H1 (cell line): Measurements from ENCODE around the gene PSMB5. TPM values are rescaled to one million over a fixed set of nuclear protein-coding genes. Genes with fewer than 3 reads are reported as not detected.

Experiments
- CTCF ChIA-PET: fragments of 300-600 bp; sonication (Branson Sonifier 250); formaldehyde crosslinking; loops from one replicate; lab custom pipeline; 2021; ENCODE audit not compliant: partially characterized antibody; lab: Charles Lee
- POLR2A ChIA-PET: fragments of 300-600 bp; sonication (Branson Sonifier 250); formaldehyde crosslinking; loops from one replicate; lab custom pipeline; 2021; ENCODE audit warnings: inconsistent platforms; ENCODE audit not compliant: partially characterized antibody; lab: Charles Lee
- DNase-seq, 2 experiments: peaks; one replicate each; pipeline versions ENCODE4 v3.0.0 to v3.0.0-alpha.2; 2010 to 2022; ENCODE audit warnings: low spot score in 2 of 2, low read depth in 1 of 2, mixed read lengths in 1 of 2
- FAIRE-seq: peaks from 2 replicates; lab custom pipeline; 2011; peaks lifted over from hg19 to GRCh38; lab: Jason Lieb, UNC
- H2AFZ ChIP-seq: 2 replicates; pipeline ENCODE4 v1.8.1; 2012; ENCODE audit warnings: low read length, inconsistent platforms
- H2AK5ac ChIP-seq: 2 replicates; pipeline ENCODE4 v1.6.1; 2013; ENCODE audit warnings: low read depth, low read length
- H2BK120ac ChIP-seq: replicated peaks from 2 replicates; pipeline ENCODE3; 2013; ENCODE audit warnings: low read depth, low read length, inconsistent platforms
- H2BK12ac ChIP-seq: 2 replicates; pipeline ENCODE4 v1.6.1; 2013; ENCODE audit warnings: low read depth, low read length
- H2BK15ac ChIP-seq: 2 replicates; pipeline ENCODE4 v1.6.1; 2013; ENCODE audit warnings: low read length
- H2BK20ac ChIP-seq: 2 replicates; pipeline ENCODE4 v1.6.1; 2013; ENCODE audit warnings: low read length
- H2BK5ac ChIP-seq: 2 replicates; pipeline ENCODE4 v1.6.1; 2013; ENCODE audit warnings: low read depth, low read length
- H3K14ac ChIP-seq: 2 replicates; pipeline ENCODE4 v1.6.1; 2013; ENCODE audit warnings: inconsistent platforms; ENCODE audit not compliant: insufficient read length
- H3K18ac ChIP-seq: 2 replicates; pipeline ENCODE4 v1.6.1; 2013; ENCODE audit warnings: low read length; ENCODE audit errors: extremely low read depth
- H3K23ac ChIP-seq: 2 replicates; pipeline ENCODE4 v1.6.1; 2013; ENCODE audit warnings: inconsistent platforms; ENCODE audit not compliant: insufficient read length
- H3K23me2 ChIP-seq: 2 replicates; pipeline ENCODE4 v1.6.1; 2013; ENCODE audit warnings: low read depth, low read length
- H3K27ac ChIP-seq: 2 replicates; pipeline ENCODE4 v1.6.1; 2011; ENCODE audit warnings: low read depth, low read length, inconsistent platforms
- H3K27me3 ChIP-seq, 4 experiments: replicated peaks in 1 of 4; 1 replicate in 1 of 4; 2 replicates in 3 of 4; pipeline versions ENCODE4 v1.6.1 to v1.8.1; 2011 to 2013; ENCODE audit warnings: low read length in 3 of 4, mild to moderate bottlenecking in 3 of 4, inconsistent platforms in 2 of 4, mixed read lengths in 2 of 4, moderate library complexity in 1 of 4; ENCODE audit not compliant: control insufficient read depth in 3 of 4, insufficient read depth in 3 of 4; ENCODE audit errors: extremely low read depth in 1 of 4
- H3K36me3 ChIP-seq, 4 experiments: 2 replicates each; pipeline versions ENCODE4 v1.6.1 to v1.8.1; 2011 to 2013; ENCODE audit warnings: mild to moderate bottlenecking in 4 of 4, low read length in 3 of 4, moderate library complexity in 2 of 4, control low read depth in 1 of 4, inconsistent platforms in 1 of 4; ENCODE audit not compliant: insufficient read depth in 4 of 4, control insufficient read depth in 2 of 4
- H3K4ac ChIP-seq: replicated peaks from 2 replicates; pipeline ENCODE3; 2013; ENCODE audit warnings: low read length, low read depth, mixed read lengths, inconsistent platforms; ENCODE audit not compliant: insufficient read length
- H3K4me1 ChIP-seq, 4 experiments: replicated peaks in 1 of 4; 1 replicate in 1 of 4; 2 replicates in 3 of 4; pipeline versions ENCODE4 v1.6.1 to v1.8.1; 2011 to 2013; ENCODE audit warnings: low read length in 3 of 4, inconsistent platforms in 2 of 4, mixed read lengths in 1 of 4; ENCODE audit not compliant: insufficient read depth in 4 of 4, control insufficient read depth in 3 of 4
- H3K4me2 ChIP-seq, 2 experiments: 2 replicates each; pipeline versions ENCODE4 v1.6.1 to v1.8.1; 2011 to 2013; ENCODE audit warnings: low read depth in 2 of 2, low read length in 2 of 2, control low read depth in 1 of 2, inconsistent platforms in 1 of 2, mild to moderate bottlenecking in 1 of 2; ENCODE audit not compliant: insufficient read depth in 1 of 2
- H3K4me3 ChIP-seq, 4 experiments: fragments of 200-600, 300-600 bp in 1 of 4; sonication (generic), shearing (Covaris generic), sonication (Bioruptor Twin) in 1 of 4; 2 replicates each; pipeline versions ENCODE4 v1.5.1 to v1.8.1; 2011 to 2016; ENCODE audit warnings: low read length in 4 of 4, low read depth in 3 of 4, control low read depth in 2 of 4, inconsistent platforms in 2 of 4, mild to moderate bottlenecking in 2 of 4, mixed read lengths in 1 of 4, moderate library complexity in 1 of 4; ENCODE audit not compliant: insufficient read depth in 2 of 4; ENCODE audit errors: extremely low read depth in 1 of 4
- H3K56ac ChIP-seq: replicated peaks from 2 replicates; pipeline ENCODE3; 2013; ENCODE audit warnings: low read depth, mild to moderate bottlenecking, mixed read lengths, low read length, inconsistent platforms; ENCODE audit not compliant: insufficient read length
- H3K79me1 ChIP-seq: 2 replicates; pipeline ENCODE4 v1.6.1; 2013; ENCODE audit warnings: low read depth, low read length, control low read depth
- H3K79me2 ChIP-seq, 2 experiments: 2 replicates each; pipeline versions ENCODE4 v1.6.1 to v1.8.1; 2012 to 2013; ENCODE audit warnings: low read length in 2 of 2, mild to moderate bottlenecking in 2 of 2, inconsistent platforms in 1 of 2; ENCODE audit not compliant: insufficient read depth in 2 of 2, control insufficient read depth in 1 of 2
- H3K9ac ChIP-seq, 4 experiments: replicated peaks in 1 of 4; 1 replicate in 1 of 4; 2 replicates in 3 of 4; pipeline versions ENCODE4 v1.6.1 to v1.8.1; 2011 to 2013; ENCODE audit warnings: low read depth in 3 of 4, low read length in 3 of 4, control low read depth in 2 of 4, mild to moderate bottlenecking in 2 of 4, moderate library complexity in 2 of 4, inconsistent platforms in 1 of 4; ENCODE audit errors: extremely low read depth in 1 of 4
- H3K9me3 ChIP-seq, 2 experiments: 2 replicates each; pipeline versions ENCODE4 v1.6.1 to v1.8.1; 2012 to 2013; ENCODE audit warnings: mild to moderate bottlenecking in 2 of 2, moderate library complexity in 2 of 2, control low read depth in 1 of 2, inconsistent platforms in 1 of 2, low read depth in 1 of 2, low read length in 1 of 2, mixed read lengths in 1 of 2; ENCODE audit not compliant: insufficient read depth in 2 of 2
- H4K20me1 ChIP-seq, 2 experiments: replicated peaks in 1 of 2; 2 replicates each; pipeline versions ENCODE3 to v1.8.1; 2011 to 2013; ENCODE audit warnings: inconsistent platforms in 2 of 2, low read length in 2 of 2, mild to moderate bottlenecking in 1 of 2; ENCODE audit not compliant: insufficient read depth in 2 of 2, control insufficient read depth in 1 of 2
- H4K5ac ChIP-seq: 2 replicates; pipeline ENCODE4 v1.6.1; 2013; ENCODE audit warnings: low read length, low read depth, mixed read lengths, inconsistent platforms; ENCODE audit not compliant: insufficient read length
- H4K8ac ChIP-seq: 2 replicates; pipeline ENCODE4 v1.8.0; 2013; ENCODE audit warnings: mild to moderate bottlenecking, moderate library complexity, low read length, inconsistent platforms; ENCODE audit not compliant: insufficient read depth; ENCODE audit errors: extremely low read depth
- H4K91ac ChIP-seq: replicated peaks from 2 replicates; pipeline ENCODE3; 2013; ENCODE audit warnings: low read length, mixed read lengths, inconsistent platforms; ENCODE audit not compliant: insufficient read length
- ATF2 ChIP-seq: IDR thresholded peaks from 2 replicates; pipeline ENCODE4 v1.6.1; 2012; ENCODE audit warnings: low read length, inconsistent platforms
- BACH1 ChIP-seq: IDR thresholded peaks from 2 replicates; pipeline ENCODE4 v1.6.1; 2012; ENCODE audit warnings: low read length, improper control_type of control experiment
- CBX5 ChIP-seq: fragments of 300-800, 300-1000 bp; sonication (generic); IDR thresholded peaks from 2 replicates; pipeline ENCODE4 v1.7.1; 2016; ENCODE audit warnings: antibody characterized with exemption, low read length, low read depth
- CHD1 ChIP-seq: IDR thresholded peaks from 2 replicates; pipeline ENCODE4 v1.6.1; 2012; ENCODE audit warnings: low read depth, low read length, improper control_type of control experiment
- GABPA ChIP-seq: IDR thresholded peaks from 2 replicates; pipeline ENCODE4 v1.6.1; 2011; ENCODE audit warnings: mild to moderate bottlenecking, low read length, moderate library complexity, borderline replicate concordance; ENCODE audit not compliant: insufficient read depth
- HDAC2 ChIP-seq, 2 experiments: fragments of 300-600 bp in 1 of 2; sonication (generic) in 1 of 2; IDR thresholded peaks; 2 replicates each; pipeline ENCODE4 v1.6.1; 2011 to 2012; ENCODE audit warnings: low read depth in 2 of 2, low read length in 2 of 2, mild to moderate bottlenecking in 2 of 2, moderate library complexity in 2 of 2, borderline replicate concordance in 1 of 2, inconsistent platforms in 1 of 2
- MAFK ChIP-seq: IDR thresholded peaks from 2 replicates; pipeline ENCODE4 v1.6.1; 2012; ENCODE audit warnings: low read depth, mild to moderate bottlenecking, improper control_type of control experiment, low read length
- WGBS, 2 experiments: shearing (Covaris generic) in 1 of 2; methylation state at CpG; one replicate each; pipeline versions ENCODE4 v1.1.6 to v1.1.7; 2013 to 2015; ENCODE audit warnings: low lambda C conversion rate in 2 of 2, mixed read lengths in 2 of 2, inconsistent platforms in 1 of 2, low coverage in 1 of 2, missing lambda C conversion rate in 1 of 2; ENCODE audit not compliant: insufficient replicate concordance in 2 of 2, insufficient coverage in 1 of 2, insufficient read length in 1 of 2; ENCODE audit errors: extremely low coverage in 1 of 2, missing lambda C conversion rate in 1 of 2; 5-methylcytosine and 5-hydroxymethylcytosine counted together
- polyA plus RNA-seq, 7 experiments: library from polyadenylated mRNA; depleted of rRNA in 3 of 7; stranded (reverse) in 5 of 7; unstranded in 2 of 7; fragments of >200 nt in 5 of 7; fragments of 200-250 nt in 2 of 7; gene quantifications; 1 replicate in 5 of 7; 2 replicates in 1 of 7; 4 replicates in 1 of 7; pipeline versions ENCODE4 v1.2.1 to v1.2.3, GENCODE V29; 2011 to 2013; ENCODE audit warnings: missing spikeins in 2 of 7, mixed read lengths in 2 of 7
- total RNA-seq: library from RNA; stranded (reverse); fragmentation: NEBNext Ultra II Directional; extraction: Animal tissue kit (Norgen Biotek cat#: 25700); gene quantifications from 2 replicates; pipeline ENCODE4 v1.2.1, GENCODE V29; 2021

Gene PSMB5
- total and polyA plus RNA-seq, 2 of the 8 experiments (the other 6 are each of a cell fraction or from before 2014, with no cell fraction given), result 254 to 510 TPM

GRCh38 chr14:23009483-23009938 lies 25.2 kb downstream of the PSMB5 start:
- H3K79me2 ChIP-seq, result no peaks in the 10 kb centered on the region
- H2BK15ac ChIP-seq, result no peak overlapping the region
- no peak overlapping the region for H2BK12ac ChIP-seq
- no peak overlapping the region for H2BK5ac ChIP-seq
- TF ChIP-seq ATF2 (no peak), CHD1 (no peak), BACH1 (no peak), HDAC2 (IDR thresholded peaks at IDR 0.05; ENCODE audit: borderline replicate concordance in 1 of 2, low read depth in 2 of 2, low read length in 2 of 2) (no peak), GABPA (no peak), MAFK (no peak), CBX5 (no peak)
- no peaks in the 10 kb centered on the region for H4K20me1 ChIP-seq
- no peak for DNase-seq
- H3K14ac ChIP-seq, result no peak overlapping the region
- no peak overlapping the region for H4K91ac ChIP-seq
- H3K4me2 ChIP-seq, result peak overlapping the region; percentile 61 to 62
- 0 out of 2 replicates have a peak overlapping the region, but pooled peaks have one; percentile 89 for H3K18ac ChIP-seq
- H3K4me1 ChIP-seq, result peaks cover 4 to 7% (median 6%) of the 10 kb centered on the region in 4 experiments; a peak in 4 of 7 replicates
- H3K23ac ChIP-seq, result no peak overlapping the region
- H3K27me3 ChIP-seq, result no peaks in the 10 kb centered on the region
- H3K27ac ChIP-seq, result no peak overlapping the region
- no peaks in the 10 kb centered on the region for H3K79me1 ChIP-seq
- no peak overlapping the region for H2BK120ac ChIP-seq
- ChIA-PET POLR2A (interaction anchor here (1.2 to 4.1 kb wide), 3 partner anchors 7 to 25 kb away, joined by 4 to 79 read pairs (median 69); partner anchors contain the start of gene AJUBA), CTCF (interaction anchor here (3.5 to 4.1 kb wide), 2 partner anchors 14 to 32 kb away, joined by 18 to 60 read pairs; partner anchors contain the start of gene PSMB11)
- no peaks in the 10 kb centered on the region for H3K9me3 ChIP-seq
- H2BK20ac ChIP-seq, result no peak overlapping the region
- H4K5ac ChIP-seq, result peak overlapping the region; percentile 6
- no peaks in the 10 kb centered on the region for H3K36me3 ChIP-seq
- no peak for FAIRE-seq
- H3K9ac ChIP-seq, result peak overlapping the region in 1 of 4 experiments; percentile 14; a peak in 1 of 7 replicates
- peak overlapping the region; percentile 57 for H3K4ac ChIP-seq
- no peak overlapping the region for H2AK5ac ChIP-seq
- H4K8ac ChIP-seq, result no peak overlapping the region
- WGBS, 2 experiments, result 65% methylated on average over 8 of the region's 8 CpGs; no CpG with 5 or more reads in 1 of the 2 experiments
- no peak overlapping the region for H2AFZ ChIP-seq
- H3K4me3 ChIP-seq, result peak overlapping the region; percentile 19 to 59 (median 42); a peak in 6 of 8 replicates
- no peak overlapping the region for H3K56ac ChIP-seq
- peaks cover 6% of the 10 kb centered on the region for H3K23me2 ChIP-seq
